ENCODE data around the gene NOD1.
A peak's percentile ranks its signal among the peaks of the same experiment; 100 is the strongest.
"Not testable (repeated sequence)": the region's sequence is repeated elsewhere in the genome, so short reads cannot be mapped to it uniquely, and the experiment has no call there.

The NOD1 gene, protein sequence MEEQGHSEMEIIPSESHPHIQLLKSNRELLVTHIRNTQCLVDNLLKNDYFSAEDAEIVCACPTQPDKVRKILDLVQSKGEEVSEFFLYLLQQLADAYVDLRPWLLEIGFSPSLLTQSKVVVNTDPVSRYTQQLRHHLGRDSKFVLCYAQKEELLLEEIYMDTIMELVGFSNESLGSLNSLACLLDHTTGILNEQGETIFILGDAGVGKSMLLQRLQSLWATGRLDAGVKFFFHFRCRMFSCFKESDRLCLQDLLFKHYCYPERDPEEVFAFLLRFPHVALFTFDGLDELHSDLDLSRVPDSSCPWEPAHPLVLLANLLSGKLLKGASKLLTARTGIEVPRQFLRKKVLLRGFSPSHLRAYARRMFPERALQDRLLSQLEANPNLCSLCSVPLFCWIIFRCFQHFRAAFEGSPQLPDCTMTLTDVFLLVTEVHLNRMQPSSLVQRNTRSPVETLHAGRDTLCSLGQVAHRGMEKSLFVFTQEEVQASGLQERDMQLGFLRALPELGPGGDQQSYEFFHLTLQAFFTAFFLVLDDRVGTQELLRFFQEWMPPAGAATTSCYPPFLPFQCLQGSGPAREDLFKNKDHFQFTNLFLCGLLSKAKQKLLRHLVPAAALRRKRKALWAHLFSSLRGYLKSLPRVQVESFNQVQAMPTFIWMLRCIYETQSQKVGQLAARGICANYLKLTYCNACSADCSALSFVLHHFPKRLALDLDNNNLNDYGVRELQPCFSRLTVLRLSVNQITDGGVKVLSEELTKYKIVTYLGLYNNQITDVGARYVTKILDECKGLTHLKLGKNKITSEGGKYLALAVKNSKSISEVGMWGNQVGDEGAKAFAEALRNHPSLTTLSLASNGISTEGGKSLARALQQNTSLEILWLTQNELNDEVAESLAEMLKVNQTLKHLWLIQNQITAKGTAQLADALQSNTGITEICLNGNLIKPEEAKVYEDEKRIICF

DNA sequence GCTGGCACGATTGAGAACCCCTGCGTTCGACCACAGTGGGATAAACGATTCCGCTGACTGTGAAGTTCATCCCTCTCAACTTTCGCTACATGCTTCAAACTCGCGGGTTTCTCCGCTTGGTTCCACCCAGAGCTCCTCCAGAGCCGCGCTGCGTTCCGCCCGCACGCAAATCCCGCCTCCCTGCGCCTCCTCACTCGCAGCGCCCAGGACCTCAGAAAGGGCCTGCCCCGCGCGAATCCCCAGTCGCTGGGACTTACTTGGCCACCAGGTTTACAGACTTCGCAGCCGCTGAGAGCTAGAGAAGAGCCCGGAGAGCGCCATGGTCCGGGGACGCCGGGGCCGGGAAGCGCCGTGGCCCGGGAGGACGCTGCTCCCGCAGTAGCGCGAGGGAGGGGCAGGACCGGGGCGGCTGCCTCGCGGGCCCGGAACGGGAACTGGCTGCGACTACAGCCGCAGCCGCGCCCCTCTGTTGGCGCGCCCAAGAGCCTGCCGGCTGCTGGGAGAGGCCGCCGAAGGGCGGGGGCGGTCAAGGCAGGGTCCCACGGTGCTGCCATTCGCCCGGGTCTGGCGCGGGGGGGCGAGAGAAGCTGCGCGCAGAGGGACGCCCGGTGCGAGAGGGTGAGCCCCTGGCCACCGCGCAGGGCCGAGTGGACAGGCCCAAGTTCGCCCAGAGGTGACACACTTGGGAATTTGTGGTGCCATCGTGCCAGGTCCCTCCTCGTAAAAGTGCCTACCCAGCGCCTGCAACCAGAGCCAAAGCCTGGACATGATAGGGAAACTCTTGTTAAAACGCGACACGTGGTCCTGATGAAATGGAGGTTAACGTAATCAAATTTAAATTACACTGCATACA lies at the start of gene NOD1:
Gene NOD1, minus strand, starts transcription at position 436 of the 853 bp plus-strand sequence. CDS start 21,863 bp downstream, outside the sequence.
- DNase-seq (ENCODE audit: low read depth, low spot score): peak; percentile 28

DNA sequence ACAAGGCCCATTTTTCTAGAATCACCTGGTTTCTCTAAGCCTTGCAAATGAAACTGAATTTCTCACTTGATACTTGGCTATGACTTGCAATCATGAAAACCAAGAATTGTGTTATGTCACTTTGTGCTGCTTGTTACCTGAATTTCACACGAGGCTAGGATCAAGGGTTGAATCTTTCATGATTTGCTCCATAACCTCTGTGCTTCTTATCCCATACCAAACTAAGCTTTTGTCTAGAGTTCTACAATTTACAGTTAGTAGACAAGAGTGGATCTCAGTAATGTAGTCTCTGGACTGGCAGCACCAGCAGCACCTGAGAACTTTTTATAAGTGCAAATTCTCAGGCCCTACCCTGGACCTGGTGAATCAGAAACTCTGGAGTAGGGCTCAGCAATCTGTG lies 48.7 kb upstream of the NOD1 start:
- DNase-seq (ENCODE audit: low read depth, low spot score): not testable (repeated sequence)

DNA sequence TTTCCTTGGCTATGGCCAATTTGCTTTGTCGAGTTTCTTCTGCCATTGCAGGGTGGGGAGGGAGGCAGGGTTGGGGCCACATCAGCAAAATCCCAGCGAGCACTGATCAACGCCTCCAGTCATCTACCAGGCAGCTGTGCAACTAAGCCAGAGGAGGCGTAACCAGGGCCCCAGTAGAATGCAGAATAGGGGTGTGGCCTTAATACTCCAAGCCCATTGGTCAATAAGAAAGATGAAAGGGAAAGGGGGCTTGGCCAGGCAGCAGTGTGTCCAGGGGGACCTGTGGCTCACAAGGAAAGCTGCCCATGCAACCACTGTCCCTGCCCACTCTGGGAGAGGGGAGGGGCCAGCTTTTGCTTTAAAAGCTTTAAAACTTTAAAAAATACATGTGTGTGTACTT lies 47.6 kb upstream of the NOD1 start:
- no peak for DNase-seq (ENCODE audit: low read depth, low spot score)

DNA sequence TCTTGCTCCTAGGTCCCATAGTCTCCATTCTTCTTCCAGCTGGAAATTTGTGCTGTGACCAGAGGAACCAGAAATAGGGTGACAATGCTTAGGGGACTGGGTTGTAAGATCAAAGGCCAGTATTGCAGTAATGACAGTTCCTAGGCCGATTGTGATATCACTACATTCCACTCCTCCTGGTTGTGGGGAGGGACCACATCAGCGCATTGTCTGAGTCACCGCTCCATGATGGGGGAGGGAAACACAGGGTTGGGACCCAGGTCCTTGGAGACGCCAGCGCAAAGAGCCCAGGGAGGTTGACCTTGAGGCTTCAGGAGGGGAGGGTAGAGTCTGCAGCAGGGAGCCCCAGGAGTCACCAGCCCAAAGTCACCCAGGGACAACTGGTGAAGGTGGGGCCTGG lies 46.8 kb upstream of the NOD1 start:
- DNase-seq (ENCODE audit: low read depth, low spot score): no peak

DNA sequence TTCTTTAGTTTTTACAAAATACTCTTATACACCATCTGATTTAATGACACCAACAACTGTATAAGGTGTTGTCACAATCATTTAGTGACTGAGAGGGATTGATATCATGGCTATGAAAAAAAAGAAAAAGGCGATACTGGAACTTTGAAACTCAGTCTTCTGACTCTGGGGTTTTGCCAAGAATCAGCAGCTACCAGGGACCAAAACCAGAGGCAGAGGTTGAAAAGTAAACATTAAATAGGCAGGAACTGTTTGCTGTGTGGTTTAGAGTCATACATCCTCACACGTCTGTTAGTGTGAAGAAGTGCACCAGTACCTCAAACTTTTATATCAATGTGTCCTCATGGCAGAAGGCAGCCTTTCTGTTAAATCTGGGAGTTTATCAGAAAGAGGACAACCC lies 46.0 kb upstream of the NOD1 start:
- no peak for DNase-seq (ENCODE audit: low read depth, low spot score)

DNA sequence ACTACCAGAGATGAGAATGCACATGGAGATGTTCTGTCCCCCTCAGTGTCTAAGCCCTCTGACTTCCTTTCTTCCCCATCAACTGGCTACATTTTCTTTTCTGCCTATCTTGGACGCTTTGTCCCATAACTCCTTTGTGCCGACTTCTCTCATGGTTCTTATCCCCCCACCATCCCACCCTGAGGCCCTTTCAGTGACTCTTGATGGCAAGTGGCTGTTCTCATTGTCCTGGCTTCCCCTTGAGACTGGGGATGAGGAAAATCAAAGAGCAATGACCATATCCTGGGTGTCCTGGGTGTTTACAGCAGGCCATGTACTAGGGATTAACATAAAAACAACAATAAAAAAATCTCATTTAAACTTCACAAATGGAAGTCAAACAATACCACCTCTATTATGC lies 44.9 kb upstream of the NOD1 start:
- no peak for DNase-seq (ENCODE audit: low read depth, low spot score)

DNA sequence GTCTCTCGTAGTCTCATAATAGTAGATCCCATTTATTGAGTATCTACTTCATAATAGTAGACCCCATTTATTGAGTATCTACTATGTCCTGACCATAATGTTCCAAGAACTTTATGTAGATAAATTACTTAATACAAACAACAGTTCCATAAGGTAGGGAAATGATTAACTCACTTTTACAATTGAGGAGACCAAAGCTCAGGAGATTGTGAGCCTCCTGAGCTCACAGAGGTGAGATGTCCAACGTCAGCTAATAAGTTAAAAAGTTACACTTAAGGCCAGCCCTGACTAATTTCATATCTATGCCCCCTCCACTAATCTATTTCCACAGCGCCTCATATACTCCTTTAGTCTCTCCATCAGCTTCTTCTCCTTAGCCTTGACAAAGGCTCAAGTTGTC lies 43.6 kb upstream of the NOD1 start:
- DNase-seq (ENCODE audit: low read depth, low spot score): no peak

DNA sequence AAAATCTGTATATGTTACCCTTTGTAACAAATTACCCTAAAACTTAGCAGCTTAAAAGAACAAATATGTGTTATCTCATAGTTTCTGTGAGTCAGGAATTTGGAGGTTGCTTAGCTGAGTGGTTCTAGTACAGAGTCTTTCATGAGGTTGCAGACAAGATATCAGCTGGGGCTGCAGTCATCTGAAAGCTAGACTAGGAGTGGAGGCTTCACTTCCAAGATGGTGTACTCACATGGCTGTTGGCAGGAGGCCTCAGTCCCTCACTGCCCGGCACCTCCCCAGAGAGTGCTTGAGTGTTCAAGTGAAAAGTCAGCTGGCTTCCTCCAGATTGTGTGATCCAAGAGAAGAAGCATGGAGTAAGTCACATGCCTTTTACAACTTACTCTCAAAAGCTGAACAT lies 42.9 kb upstream of the NOD1 start:
- DNase-seq (ENCODE audit: low read depth, low spot score): no peak

DNA sequence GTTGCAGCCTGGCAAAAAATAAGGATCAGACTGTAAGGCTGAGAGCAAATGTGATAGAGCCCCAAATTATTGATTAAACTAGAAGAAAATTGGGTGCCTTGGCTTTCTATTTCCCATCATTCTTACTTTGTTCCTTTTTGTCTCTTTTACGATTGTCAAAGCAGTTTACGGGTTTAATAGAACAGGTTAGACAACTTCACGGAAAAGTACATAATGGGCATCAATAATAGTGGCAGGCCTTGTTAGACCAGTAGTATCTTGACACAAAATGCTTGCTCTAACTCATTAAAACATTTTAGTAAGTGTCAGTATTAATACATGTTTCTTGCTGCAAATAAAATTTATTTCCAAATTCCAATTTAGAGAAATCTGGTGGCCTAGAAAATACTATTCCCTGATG lies 40.5 kb upstream of the NOD1 start:
- no peak for DNase-seq (ENCODE audit: low read depth, low spot score)

DNA sequence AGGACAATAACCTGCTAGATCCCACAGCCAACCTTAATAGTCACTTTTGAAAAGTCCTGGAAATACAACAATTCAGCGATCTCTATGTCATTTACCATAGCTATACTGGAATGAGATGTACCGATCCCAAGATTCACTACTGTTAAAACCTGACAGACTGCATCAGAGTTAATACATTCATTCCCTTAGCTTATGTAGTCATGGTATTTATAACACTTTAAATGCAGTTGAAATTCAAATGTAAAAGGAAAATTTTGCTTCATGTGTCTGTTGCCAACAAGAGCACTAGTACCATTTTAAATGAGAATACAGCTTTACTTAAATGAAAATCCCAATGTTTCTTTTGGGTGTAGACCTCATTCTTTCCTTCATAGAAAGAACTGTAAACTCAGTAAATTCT lies 37.2 kb upstream of the NOD1 start:
- no peak for DNase-seq (ENCODE audit: low read depth, low spot score)

DNA sequence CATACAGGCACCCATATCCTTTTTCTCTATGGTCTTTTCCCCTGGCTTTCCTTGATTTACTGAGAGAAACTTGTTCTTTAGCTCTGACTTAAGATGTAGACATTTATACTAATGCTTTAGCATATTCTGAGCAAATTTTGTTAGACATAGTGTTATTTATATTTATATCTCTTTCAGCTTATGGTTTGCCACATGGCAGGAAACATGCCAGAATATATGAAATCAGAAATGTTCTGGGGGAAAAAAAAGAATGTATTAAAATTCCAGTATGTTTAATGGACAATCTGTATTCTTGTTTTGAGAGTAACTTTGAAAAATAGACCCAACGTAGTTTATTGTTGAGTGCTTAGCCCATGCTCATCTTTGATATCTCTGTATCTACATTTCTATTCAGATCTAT lies 36.2 kb upstream of the NOD1 start:
- DNase-seq (ENCODE audit: low read depth, low spot score): no peak

DNA sequence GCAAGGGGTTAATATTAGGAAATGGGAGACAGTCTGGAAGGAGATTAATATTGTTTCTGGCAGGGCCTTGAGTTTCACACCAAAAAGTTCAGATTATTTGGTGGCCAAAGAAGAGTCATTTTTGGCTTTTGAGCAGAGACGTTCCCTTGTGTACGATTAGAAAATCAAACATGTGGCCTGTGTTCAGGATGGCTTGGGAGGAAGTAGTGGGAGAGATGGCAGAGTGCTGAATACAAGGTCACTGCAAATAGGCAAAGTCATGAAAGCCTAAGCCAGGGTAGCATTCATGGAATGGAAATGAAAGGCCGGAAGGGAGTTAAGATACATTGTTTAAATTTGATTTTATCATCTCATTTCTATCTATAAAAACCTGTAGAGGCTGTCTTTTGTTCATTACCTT lies 35.6 kb upstream of the NOD1 start:
- DNase-seq (ENCODE audit: low read depth, low spot score): no peak

DNA sequence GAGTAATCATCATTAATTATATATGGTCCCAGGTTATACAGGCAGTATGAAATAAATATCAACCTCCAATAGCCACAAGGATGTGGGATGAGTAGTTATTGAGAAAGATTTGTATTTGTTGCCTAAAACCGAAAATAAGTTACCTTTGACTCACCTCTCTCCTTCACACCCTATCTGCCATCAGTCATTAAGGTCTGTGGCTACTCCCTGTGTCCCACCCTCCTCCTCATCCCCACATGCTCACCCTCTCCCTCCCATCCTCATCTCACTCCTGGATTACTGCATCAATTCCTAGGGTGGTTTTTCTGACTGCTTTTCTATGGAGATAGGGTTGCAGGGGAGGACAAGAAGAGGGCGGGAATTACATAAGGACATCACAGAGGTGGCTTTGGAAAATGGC lies 35.2 kb upstream of the NOD1 start:
- no peak for DNase-seq (ENCODE audit: low read depth, low spot score)

DNA sequence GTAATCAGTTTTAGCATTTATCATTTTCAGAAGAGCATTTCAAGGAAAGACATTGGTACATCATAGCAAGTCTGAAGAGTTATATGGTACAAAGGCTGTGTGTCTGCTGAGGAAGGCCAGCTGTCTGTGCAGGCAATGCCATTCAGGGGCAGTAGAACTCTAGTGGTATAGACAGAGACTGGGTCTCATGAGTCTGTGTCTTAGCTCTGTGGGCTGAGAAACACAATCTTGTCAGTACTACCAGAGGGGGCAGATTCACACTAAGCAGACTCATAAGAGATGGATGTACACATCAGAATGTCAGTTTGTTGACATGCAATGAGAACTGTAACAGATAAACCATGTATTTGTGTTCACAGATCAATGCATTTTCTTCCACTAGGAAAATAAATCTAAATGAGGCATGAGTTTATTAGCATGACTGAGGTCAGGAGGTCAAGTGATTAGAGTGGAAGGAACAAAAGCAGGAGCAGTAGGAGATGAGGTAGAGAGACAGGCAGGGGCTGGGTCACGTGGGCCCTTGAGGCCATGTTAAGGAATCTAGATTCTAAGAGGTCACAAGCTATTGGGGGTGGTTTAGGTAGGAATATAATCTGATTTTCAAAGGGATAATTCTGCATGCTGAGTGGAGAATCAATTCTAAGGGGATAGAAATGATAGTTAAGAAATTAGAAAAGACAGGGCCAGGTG lies 33.5 kb upstream of the NOD1 start:
- no peak for DNase-seq (ENCODE audit: low read depth, low spot score)

DNA sequence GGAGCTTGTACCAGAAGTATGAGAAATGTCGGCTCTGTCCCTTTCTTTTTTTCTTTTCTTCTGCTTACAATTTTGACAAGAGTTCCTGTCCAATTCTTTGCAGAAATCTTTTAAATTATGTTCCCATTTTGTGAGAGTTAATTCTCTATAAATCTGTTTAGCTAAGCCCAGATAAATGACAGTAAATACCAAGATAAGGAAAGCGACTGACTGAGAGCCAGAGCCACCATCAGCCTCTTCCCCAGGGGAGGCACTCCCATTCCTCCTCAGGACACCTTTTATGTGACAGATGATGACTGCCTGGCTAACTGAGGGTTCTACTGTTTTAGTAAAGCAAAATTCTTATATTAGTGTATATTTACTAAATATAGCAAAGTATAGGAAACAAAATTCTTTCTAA lies 32.9 kb upstream of the NOD1 start:
- DNase-seq (ENCODE audit: low read depth, low spot score): no peak

DNA sequence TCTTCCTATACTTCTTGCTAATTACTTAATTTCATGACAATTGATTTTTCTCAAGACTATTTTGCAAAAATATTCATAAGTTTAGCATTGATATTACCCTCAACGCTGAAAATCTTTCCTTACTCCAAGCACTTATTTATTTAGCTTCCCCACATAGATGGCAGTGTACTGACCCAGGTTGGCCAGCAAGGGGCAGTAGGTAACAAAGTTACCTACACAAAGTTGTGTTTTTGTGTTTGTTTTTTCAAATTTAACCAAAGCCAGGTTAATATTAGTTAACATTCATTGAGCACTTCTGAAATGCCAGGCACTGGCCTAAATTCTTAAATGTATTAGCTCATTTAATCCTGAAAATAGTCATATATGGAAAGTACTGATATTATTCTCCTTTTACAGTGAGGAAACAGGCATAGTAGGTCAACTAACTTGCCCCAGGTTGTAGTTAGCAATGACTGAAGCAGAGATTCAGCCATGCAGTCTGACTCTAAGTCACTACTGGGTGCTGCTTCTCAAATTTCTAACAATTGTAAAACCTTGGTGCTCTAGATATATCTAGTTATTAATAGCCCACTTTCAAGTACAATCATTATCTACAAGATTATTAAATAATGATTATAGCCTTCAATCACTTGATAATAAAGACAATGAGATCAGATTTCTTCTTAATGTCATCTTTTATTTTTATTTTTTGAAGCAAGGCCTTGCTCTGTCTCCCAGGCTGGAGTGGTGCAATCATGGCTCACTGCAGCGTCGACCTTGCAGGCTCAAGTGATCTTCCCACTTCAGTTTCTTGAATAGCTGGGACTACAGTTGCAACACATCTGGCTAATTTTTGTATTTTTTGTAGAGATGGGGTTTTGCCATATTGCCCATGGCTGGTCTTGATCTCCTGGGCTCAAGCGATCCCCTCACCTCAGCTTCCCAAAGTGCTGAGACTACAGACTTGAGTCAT lies 31.8 kb upstream of the NOD1 start:
- no peak for DNase-seq (ENCODE audit: low read depth, low spot score)

DNA sequence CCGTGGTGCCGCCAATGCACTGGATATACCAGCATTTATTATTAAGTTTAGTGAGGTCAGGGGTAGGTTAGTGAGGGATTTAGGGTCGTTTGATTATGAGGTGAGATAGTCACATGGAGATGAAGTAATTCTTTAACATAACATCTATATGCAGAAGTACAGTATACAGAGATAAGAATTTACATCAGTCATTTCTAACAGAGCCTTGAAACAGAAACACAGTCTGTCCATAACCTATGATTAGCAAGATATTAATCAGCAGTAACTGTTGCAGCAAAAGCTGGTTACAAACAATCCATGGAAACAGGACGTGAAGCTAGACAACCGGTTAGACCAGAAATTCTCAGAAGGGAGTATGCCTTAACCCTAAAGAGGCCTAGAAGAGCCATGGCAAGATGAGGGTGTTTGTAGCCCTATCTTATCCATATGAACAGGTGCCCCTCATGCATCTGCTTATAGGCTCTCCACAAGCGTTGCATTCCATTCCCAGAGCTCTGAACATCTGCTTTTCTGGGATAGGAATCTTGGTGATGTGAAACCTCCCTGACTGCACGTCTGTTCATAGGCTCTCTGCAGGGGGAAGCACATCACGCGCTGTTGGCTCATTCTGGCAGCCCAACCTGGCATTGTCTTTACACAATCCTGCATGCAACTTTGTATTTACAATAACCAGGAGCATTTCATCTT lies 30.7 kb upstream of the NOD1 start:
- not testable (repeated sequence) for DNase-seq (ENCODE audit: low read depth, low spot score)

DNA sequence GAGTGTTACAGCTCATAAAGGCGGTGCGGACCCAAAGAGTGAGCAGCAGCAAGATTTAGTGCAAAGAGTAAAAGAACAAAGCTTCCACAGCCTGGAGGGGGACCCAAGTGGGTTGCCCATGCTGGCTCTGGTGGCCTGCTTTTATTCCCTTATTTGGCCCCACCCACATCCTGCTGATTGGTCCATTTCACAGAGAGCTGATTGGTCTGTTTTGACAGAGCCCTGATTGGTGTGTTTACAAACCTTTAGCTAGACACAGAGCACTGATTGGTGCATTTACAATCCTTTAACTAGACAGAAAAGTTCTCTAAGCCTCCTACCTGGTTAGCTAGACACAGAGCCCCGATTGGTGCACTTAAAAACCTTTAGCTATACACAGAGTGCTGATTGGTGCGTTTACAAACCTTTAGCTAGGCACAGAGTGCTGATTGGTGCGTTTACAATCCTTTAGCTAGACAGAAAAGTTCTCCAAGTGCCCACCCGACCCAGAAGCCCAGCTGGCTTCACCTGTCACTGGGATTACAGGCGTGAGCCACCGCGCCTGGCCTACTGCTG lies 28.8 kb upstream of the NOD1 start:
- DNase-seq (ENCODE audit: low read depth, low spot score): not testable (repeated sequence)

DNA sequence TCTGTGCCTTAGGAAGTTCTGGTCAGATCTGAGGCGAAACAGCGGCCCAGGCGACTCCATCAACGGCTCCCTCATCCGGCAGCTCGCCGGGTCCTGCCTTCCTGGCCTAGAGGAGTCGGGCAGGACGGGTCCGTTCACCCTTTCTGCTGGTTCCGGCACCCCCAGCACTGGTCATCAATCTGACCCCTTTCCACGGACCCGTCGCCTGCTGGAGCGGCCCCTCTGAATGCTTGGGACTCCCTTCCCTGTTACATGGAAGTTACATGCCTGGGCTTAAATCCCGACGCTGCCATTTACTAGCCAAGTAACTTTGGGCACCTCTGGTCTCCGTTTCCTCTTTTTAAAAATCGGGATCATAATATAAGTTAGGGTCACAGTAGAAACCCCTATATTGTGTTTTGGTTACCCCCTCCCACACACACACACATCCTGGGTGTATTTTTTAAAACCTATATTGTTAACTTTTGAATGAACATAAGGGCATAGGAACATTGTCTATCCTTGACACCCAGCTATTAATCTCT lies 26.7 kb upstream of the NOD1 start:
- no peak for DNase-seq (ENCODE audit: low read depth, low spot score)

Data from smooth muscle cell of the brain vasculature (primary cell).